IMR-90 (cell line): ENCODE measurements around the gene ZNF627. TPM values are rescaled to one million over a fixed set of nuclear protein-coding genes. Genes with fewer than 3 reads are reported as not detected.

Source experiments
- ATAC-seq: fragments of 200-7000 bp; cut with Tn5 transposase; 2 replicates; pipeline ENCODE4 v1.9.1; 2020; ENCODE audit warnings: low read depth, mild to moderate bottlenecking, moderate library complexity
- BruUV-seq: library from RNA; stranded (reverse); fragments of 400-500 nt; replicated peaks from 2 replicates; lab custom pipeline; 2021; lab: Mats Ljungman, UMichigan
- CTCF ChIA-PET: fragments of 300-600 bp; formaldehyde crosslinking; extraction: SDS; loops from one replicate; lab custom pipeline; 2021; ENCODE audit warnings: antibody characterized with exemption; lab: Yijun Ruan, JAX
- POLR2A ChIA-PET: fragments of 300-600 bp; sonication (Branson Sonifier 250); formaldehyde crosslinking; loops from one replicate; lab custom pipeline; 2022; ENCODE audit warnings: antibody characterized with exemption; ENCODE audit not compliant: unreplicated experiment; lab: Charles Lee
- DNase-seq: peaks from one replicate; pipeline ENCODE4 v3.0.0; 2013
- H2AFZ ChIP-seq: replicated peaks from 2 replicates; pipeline ENCODE3; 2013; ENCODE audit warnings: low read length, mild to moderate bottlenecking; ENCODE audit not compliant: poor library complexity
- H2AK5ac ChIP-seq: 2 replicates; pipeline ENCODE4 v1.6.1; 2013; ENCODE audit warnings: low read depth, low read length, inconsistent platforms
- H2AK9ac ChIP-seq: replicated peaks from 2 replicates; pipeline ENCODE3; 2013; ENCODE audit warnings: mild to moderate bottlenecking, low read depth, low read length, moderate library complexity; ENCODE audit not compliant: poor library complexity
- H2BK120ac ChIP-seq: 2 replicates; pipeline ENCODE4 v1.6.1; 2013; ENCODE audit warnings: low read depth, low read length, inconsistent platforms
- H2BK15ac ChIP-seq: 3 replicates; pipeline ENCODE4 v1.6.1; 2013; ENCODE audit warnings: low read depth, low read length, inconsistent platforms
- H2BK20ac ChIP-seq: 2 replicates; pipeline ENCODE4 v1.6.1; 2013; ENCODE audit warnings: low read depth, mild to moderate bottlenecking, inconsistent platforms, low read length, moderate library complexity
- H2BK5ac ChIP-seq: 2 replicates; pipeline ENCODE4 v1.6.1; 2013; ENCODE audit warnings: mild to moderate bottlenecking, low read depth, low read length, inconsistent platforms; ENCODE audit not compliant: poor library complexity, severe bottlenecking
- H3K14ac ChIP-seq: replicated peaks from 2 replicates; pipeline ENCODE4 v1.6.1; 2013; ENCODE audit warnings: low read depth, low read length, inconsistent platforms
- H3K18ac ChIP-seq: 2 replicates; pipeline ENCODE4 v1.6.1; 2013; ENCODE audit warnings: low read depth, low read length, control low read depth
- H3K23ac ChIP-seq: 2 replicates; pipeline ENCODE4 v1.6.1; 2013; ENCODE audit warnings: low read depth, low read length, inconsistent platforms
- H3K27ac ChIP-seq: 2 replicates; pipeline ENCODE4 v1.5.1; 2013; ENCODE audit warnings: mild to moderate bottlenecking, control low read depth, low read length; ENCODE audit not compliant: insufficient read depth
- H3K27me3 ChIP-seq: 2 replicates; pipeline ENCODE4 v1.6.1; 2013; ENCODE audit warnings: low read length; ENCODE audit not compliant: control insufficient read depth, insufficient read depth
- H3K36me3 ChIP-seq: 2 replicates; pipeline ENCODE4 v1.6.1; 2013; ENCODE audit warnings: low read length, mixed read lengths; ENCODE audit not compliant: control insufficient read depth, insufficient read depth
- H3K4ac ChIP-seq: 2 replicates; pipeline ENCODE4 v1.6.1; 2013; ENCODE audit warnings: low read depth, low read length, inconsistent platforms
- H3K4me1 ChIP-seq: 2 replicates; pipeline ENCODE4 v1.6.1; 2013; ENCODE audit warnings: low read length, mixed read lengths; ENCODE audit not compliant: control insufficient read depth, insufficient read depth
- H3K4me2 ChIP-seq: 2 replicates; pipeline ENCODE4 v1.6.1; 2013; ENCODE audit warnings: low read depth, mild to moderate bottlenecking, control low read depth, low read length, moderate library complexity
- H3K4me3 ChIP-seq: 2 replicates; pipeline ENCODE4 v1.5.1; 2013; ENCODE audit warnings: low read depth, mild to moderate bottlenecking, control low read depth, low read length, moderate library complexity; ENCODE audit not compliant: insufficient read depth
- H3K56ac ChIP-seq: 2 replicates; pipeline ENCODE4 v1.6.1; 2013; ENCODE audit warnings: low read length, inconsistent platforms; ENCODE audit not compliant: insufficient read depth; ENCODE audit errors: extremely low read depth
- H3K79me1 ChIP-seq, 2 experiments: 2 replicates each; pipeline ENCODE4 v1.6.1; 2013; ENCODE audit warnings: low read length in 2 of 2, inconsistent platforms in 1 of 2, low read depth in 1 of 2
- H3K9ac ChIP-seq: 2 replicates; pipeline ENCODE4 v1.6.1; 2013; ENCODE audit warnings: low read depth, low read length, control low read depth
- H3K9me1 ChIP-seq: 2 replicates; pipeline ENCODE4 v1.6.1; 2013; ENCODE audit warnings: low read length, inconsistent platforms; ENCODE audit not compliant: insufficient read depth
- H3K9me3 ChIP-seq: 2 replicates; pipeline ENCODE4 v1.6.1; 2013; ENCODE audit warnings: low read length; ENCODE audit not compliant: control insufficient read depth, insufficient read depth
- H4K20me1 ChIP-seq: 2 replicates; pipeline ENCODE4 v1.6.1; 2013; ENCODE audit warnings: low read length, inconsistent platforms; ENCODE audit not compliant: insufficient read depth
- H4K5ac ChIP-seq: 2 replicates; pipeline ENCODE4 v1.6.1; 2013; ENCODE audit warnings: mild to moderate bottlenecking, low read depth, low read length, control low read depth
- H4K8ac ChIP-seq, 2 experiments: 2 replicates each; pipeline ENCODE4 v1.6.1; 2013; ENCODE audit warnings: low read depth in 2 of 2, low read length in 2 of 2, control low read depth in 1 of 2, inconsistent platforms in 1 of 2
- H4K91ac ChIP-seq: 2 replicates; pipeline ENCODE4 v1.6.1; 2013; ENCODE audit warnings: low read depth, low read length, inconsistent platforms; ENCODE audit not compliant: insufficient read depth
- CEBPB ChIP-seq: IDR thresholded peaks from 2 replicates; pipeline ENCODE4 v1.6.1; 2012; ENCODE audit warnings: low read depth, low read length, improper control_type of control experiment
- CHD1 ChIP-seq: IDR thresholded peaks from 2 replicates; pipeline ENCODE4 v1.6.1; 2012; ENCODE audit warnings: low read depth, low read length, improper control_type of control experiment
- FOS ChIP-seq: fragments of 150-350 bp; IDR thresholded peaks from 2 replicates; pipeline ENCODE4 v1.6.1; 2016; ENCODE audit warnings: low read depth, low read length
- MAFK ChIP-seq: IDR thresholded peaks from 2 replicates; pipeline ENCODE4 v1.6.1; 2012; ENCODE audit warnings: low read depth, low read length, improper control_type of control experiment
- MAZ ChIP-seq: IDR thresholded peaks from 2 replicates; pipeline ENCODE4 v1.6.1; 2012; ENCODE audit warnings: low read depth, mild to moderate bottlenecking, low read length, improper control_type of control experiment, moderate library complexity, borderline replicate concordance
- NFE2L2 ChIP-seq: fragments of 150-350 bp; IDR thresholded peaks from 2 replicates; pipeline ENCODE4 v1.6.1; 2016; ENCODE audit warnings: low read depth, mild to moderate bottlenecking, low read length
- RAD21 ChIP-seq: IDR thresholded peaks from 2 replicates; pipeline ENCODE4 v1.6.1; 2012; ENCODE audit warnings: low read length, improper control_type of control experiment
- RFX5 ChIP-seq: IDR thresholded peaks from 2 replicates; pipeline ENCODE4 v1.8.0; 2012; ENCODE audit warnings: low read depth, mild to moderate bottlenecking, low read length, moderate library complexity
- WGBS, 2 experiments: methylation state at CpG; one replicate each; pipeline versions ENCODE4 v1.1.5 to v1.1.7; 2013; ENCODE audit warnings: missing lambda C conversion rate in 2 of 2; ENCODE audit not compliant: insufficient read length in 1 of 2; ENCODE audit errors: extremely low coverage in 2 of 2; 5-methylcytosine and 5-hydroxymethylcytosine counted together
- dilution Hi-C: fragments of 300-500 bp; cut with HindIII; formaldehyde crosslinking; loops from one replicate; pipeline ENCODE4 v1.14.3; 2018; ENCODE audit warnings: low sequenced_read_pairs; ENCODE audit not compliant: unreplicated experiment
- in situ Hi-C: fragments of 300-500 bp; cut with MboI; formaldehyde crosslinking; loops from 3 replicates; pipeline ENCODE4 v1.14.3; 2019; ENCODE audit warnings: low sequenced_read_pairs, inconsistent platforms, mixed read lengths
- intact Hi-C: fragments of 100-400 bp; cut with micrococcal nuclease; formaldehyde crosslinking; loops from 2 replicates; pipeline ENCODE4 v1.10.0; 2022
- polyA plus RNA-seq, 3 experiments: library from polyadenylated mRNA; depleted of rRNA; stranded (reverse); fragments of >200 nt; gene quantifications; 2 replicates each; pipeline ENCODE4 v1.2.3, GENCODE V29; 2012; ENCODE audit warnings: low replicate concordance in 1 of 3
- total RNA-seq: library from RNA; depleted of rRNA; stranded (reverse); fragments of >200 nt; gene quantifications from 2 replicates; pipeline ENCODE4 v1.2.3, GENCODE V29; 2012; rRNA removed
- TF ChIP-seq, protein P1 (sequence below): conservative IDR thresholded peaks from 2 replicates; pipeline ENCODE4 v1.5.1; 2012; ENCODE audit warnings: mild to moderate bottlenecking, low read depth, low read length, improper control_type of control experiment

ZNF627 gene
- total and polyA plus RNA-seq, 2 of the 4 experiments (the other 2 are of a cell fraction) = 6.3 to 34.4 TPM

DNA sequence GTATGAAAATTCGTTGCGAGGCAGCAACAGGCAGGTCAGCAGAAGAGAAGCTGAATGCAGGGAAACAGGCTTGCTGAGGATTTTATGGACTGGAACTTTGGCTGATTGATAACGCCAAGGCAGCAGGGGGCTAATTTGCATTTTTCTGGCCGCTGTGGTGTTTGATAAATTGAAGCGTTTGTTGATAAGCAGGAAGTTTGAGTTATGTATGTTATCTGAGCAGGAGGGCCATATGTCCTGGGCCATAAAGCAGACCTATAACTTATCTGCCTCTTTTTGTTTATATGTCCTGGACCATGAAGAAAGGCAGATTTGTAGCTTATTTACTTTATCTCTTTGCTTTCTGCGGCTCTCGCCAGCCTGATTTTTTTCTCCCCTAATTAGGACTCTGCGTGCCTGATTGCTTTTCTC lies 65.9 kb downstream of the ZNF627 start:
- no peaks in the 10 kb centered on the region for H3K27me3 ChIP-seq
- intact Hi-C loops = no loop called here
- no peaks in the 10 kb centered on the region for H3K36me3 ChIP-seq
- DNase-seq (no peak), ATAC-seq (no peak)
- 36% methylated on average over 2 of the region's 8 CpGs; no CpG with 5 or more reads in 1 of the 2 experiments for WGBS, 2 experiments
- POLR2A ChIA-PET = no interaction called here
- no peaks in the 10 kb centered on the region for H3K4me1 ChIP-seq
- H2BK20ac ChIP-seq = no peak overlapping the region
- no peak overlapping the region for H3K14ac ChIP-seq
- H3K23ac ChIP-seq = no peak overlapping the region
- H2AK9ac ChIP-seq = no peak overlapping the region
- H3K56ac ChIP-seq = no peak overlapping the region
- dilution Hi-C loops = no loop called here
- H3K4ac ChIP-seq = no peak overlapping the region
- H4K20me1 ChIP-seq = no peaks in the 10 kb centered on the region
- H2BK120ac ChIP-seq = no peak overlapping the region
- H3K9me3 ChIP-seq = no peaks in the 10 kb centered on the region
- no peak overlapping the region for H4K91ac ChIP-seq
- no peak overlapping the region for H2BK5ac ChIP-seq
- no peak overlapping the region for H3K9ac ChIP-seq
- in situ Hi-C loops = no loop called here
- H3K4me2 ChIP-seq = no peak overlapping the region
- H3K4me3 ChIP-seq = no peak overlapping the region
- H4K5ac ChIP-seq = no peak overlapping the region
- H2AFZ ChIP-seq = no peak overlapping the region
- H4K8ac ChIP-seq = no peak overlapping the region
- H3K79me1 ChIP-seq = no peaks in the 10 kb centered on the region
- no peak overlapping the region for H3K18ac ChIP-seq
- no peaks in the 10 kb centered on the region for H3K9me1 ChIP-seq
- no peak overlapping the region for H2BK15ac ChIP-seq
- H3K27ac ChIP-seq = no peak overlapping the region
- no peak for TF ChIP-seq FOS
- no peak for TF ChIP-seq MAFK
- no peak for TF ChIP-seq MAZ
- no peak for TF ChIP-seq CEBPB
- TF ChIP-seq NFE2L2 = no peak
- TF ChIP-seq, protein P1, sequence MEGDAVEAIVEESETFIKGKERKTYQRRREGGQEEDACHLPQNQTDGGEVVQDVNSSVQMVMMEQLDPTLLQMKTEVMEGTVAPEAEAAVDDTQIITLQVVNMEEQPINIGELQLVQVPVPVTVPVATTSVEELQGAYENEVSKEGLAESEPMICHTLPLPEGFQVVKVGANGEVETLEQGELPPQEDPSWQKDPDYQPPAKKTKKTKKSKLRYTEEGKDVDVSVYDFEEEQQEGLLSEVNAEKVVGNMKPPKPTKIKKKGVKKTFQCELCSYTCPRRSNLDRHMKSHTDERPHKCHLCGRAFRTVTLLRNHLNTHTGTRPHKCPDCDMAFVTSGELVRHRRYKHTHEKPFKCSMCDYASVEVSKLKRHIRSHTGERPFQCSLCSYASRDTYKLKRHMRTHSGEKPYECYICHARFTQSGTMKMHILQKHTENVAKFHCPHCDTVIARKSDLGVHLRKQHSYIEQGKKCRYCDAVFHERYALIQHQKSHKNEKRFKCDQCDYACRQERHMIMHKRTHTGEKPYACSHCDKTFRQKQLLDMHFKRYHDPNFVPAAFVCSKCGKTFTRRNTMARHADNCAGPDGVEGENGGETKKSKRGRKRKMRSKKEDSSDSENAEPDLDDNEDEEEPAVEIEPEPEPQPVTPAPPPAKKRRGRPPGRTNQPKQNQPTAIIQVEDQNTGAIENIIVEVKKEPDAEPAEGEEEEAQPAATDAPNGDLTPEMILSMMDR = no peak
- TF ChIP-seq CHD1 = no peak
- no peak for TF ChIP-seq RFX5
- no peak for TF ChIP-seq RAD21
- no TSS peak for BruUV-seq
- no peak overlapping the region for H2AK5ac ChIP-seq
- CTCF ChIA-PET = no interaction called here

Other genes starting within 250 kb of the ZNF627 start
- 3.9 and 4.4 TPM in 2 replicates for gene PLPPR2, start 242.1 kb upstream of the ZNF627 start, total RNA-seq
- gene PLPPR2, start 242.1 kb upstream of the ZNF627 start, polyA plus RNA-seq (2012; rRNA removed) = 45.2 and 50.2 TPM in 2 replicates
- 0.36 and 0.56 TPM in 2 replicates for gene SWSAP1, start 222.8 kb upstream of the ZNF627 start, total RNA-seq
- gene SWSAP1, start 222.8 kb upstream of the ZNF627 start, polyA plus RNA-seq (2012; rRNA removed) = 1.6 and 2.0 TPM in 2 replicates
- 3.1 and 4.3 TPM in 2 replicates for gene EPOR, start 213.2 kb upstream of the ZNF627 start, total RNA-seq
- 10.1 and 12.0 TPM in 2 replicates for gene EPOR, start 213.2 kb upstream of the ZNF627 start, polyA plus RNA-seq (2012; rRNA removed)
- gene RGL3, start 178.2 kb upstream of the ZNF627 start, total RNA-seq = 0.18 TPM in 1 of 2 replicates, not detected in the other
- 0.34 and 0.62 TPM in 2 replicates for gene RGL3, start 178.2 kb upstream of the ZNF627 start, polyA plus RNA-seq (2012; rRNA removed)
- under 0.01 and 0.28 TPM in 2 replicates for gene ODAD3, start 162.4 kb upstream of the ZNF627 start, total RNA-seq
- 0.04 and 0.44 TPM in 2 replicates for gene ODAD3, start 162.4 kb upstream of the ZNF627 start, polyA plus RNA-seq (2012; rRNA removed)
- 36.0 and 55.8 TPM in 2 replicates for gene PRKCSH, start 161.8 kb upstream of the ZNF627 start, total RNA-seq
- 252 and 272 TPM in 2 replicates for gene PRKCSH, start 161.8 kb upstream of the ZNF627 start, polyA plus RNA-seq (2012; rRNA removed)
- not detected in 2 replicates for gene ELAVL3, start 116.4 kb upstream of the ZNF627 start, total RNA-seq
- gene ELAVL3, start 116.4 kb upstream of the ZNF627 start, polyA plus RNA-seq (2012; rRNA removed) = not detected in 2 replicates
- gene ZNF653, start 91.6 kb upstream of the ZNF627 start, total RNA-seq = 3.9 and 4.4 TPM in 2 replicates
- gene ZNF653, start 91.6 kb upstream of the ZNF627 start, polyA plus RNA-seq (2012; rRNA removed) = 9.0 and 10.3 TPM in 2 replicates
- 31.9 and 42.3 TPM in 2 replicates for gene ECSIT, start 68.3 kb upstream of the ZNF627 start, total RNA-seq
- gene ECSIT, start 68.3 kb upstream of the ZNF627 start, polyA plus RNA-seq (2012; rRNA removed) = 30.5 and 31.4 TPM in 2 replicates
- gene CNN1, start 58.6 kb upstream of the ZNF627 start, total RNA-seq = 102 TPM in 2 replicates
- gene CNN1, start 58.6 kb upstream of the ZNF627 start, polyA plus RNA-seq (2012; rRNA removed) = 196 and 207 TPM in 2 replicates
- gene ELOF1, start 38.3 kb upstream of the ZNF627 start, total RNA-seq = 62.4 and 121 TPM in 2 replicates
- gene ELOF1, start 38.3 kb upstream of the ZNF627 start, polyA plus RNA-seq (2012; rRNA removed) = 96.0 and 96.8 TPM in 2 replicates
- gene ACP5, start 19.8 kb upstream of the ZNF627 start, total RNA-seq = 0.28 and 0.54 TPM in 2 replicates
- 0.76 and 1.2 TPM in 2 replicates for gene ACP5, start 19.8 kb upstream of the ZNF627 start, polyA plus RNA-seq (2012; rRNA removed)
- gene ZNF823, start 141.5 kb downstream of the ZNF627 start, total RNA-seq = 9.2 and 9.3 TPM in 2 replicates
- 1.8 and 2.2 TPM in 2 replicates for gene ZNF823, start 141.5 kb downstream of the ZNF627 start, polyA plus RNA-seq (2012; rRNA removed)
- 9.7 and 12.2 TPM in 2 replicates for gene ZNF441, start 169.5 kb downstream of the ZNF627 start, total RNA-seq
- gene ZNF441, start 169.5 kb downstream of the ZNF627 start, polyA plus RNA-seq (2012; rRNA removed) = 2.4 and 2.8 TPM in 2 replicates
- 3.6 and 4.2 TPM in 2 replicates for gene ZNF491, start 201.0 kb downstream of the ZNF627 start, total RNA-seq
- gene ZNF491, start 201.0 kb downstream of the ZNF627 start, polyA plus RNA-seq (2012; rRNA removed) = 0.80 and 1.5 TPM in 2 replicates
- gene ZNF440, start 216.8 kb downstream of the ZNF627 start, total RNA-seq = 8.4 and 9.4 TPM in 2 replicates
- gene ZNF440, start 216.8 kb downstream of the ZNF627 start, polyA plus RNA-seq (2012; rRNA removed) = 1.7 and 2.8 TPM in 2 replicates